Stimulated activated CD4-positive, alpha-beta T cell treated with anti-CD3 and anti-CD28 coated beads, Interleukin-12 subunit alpha, Interleukin-12 subunit beta, amount 100 ng/mL, for 24 hours (primary cell): ENCODE data around the gene APPL2.
A peak's percentile ranks its signal among the peaks of the same experiment; 100 is the strongest.

Experiments
- DNase-seq, 2 experiments: peaks; one replicate each; pipeline ENCODE4 v3.0.0-alpha.2; 2020; ENCODE audit warnings: low read depth in 2 of 2

Gene APPL2, protein sequence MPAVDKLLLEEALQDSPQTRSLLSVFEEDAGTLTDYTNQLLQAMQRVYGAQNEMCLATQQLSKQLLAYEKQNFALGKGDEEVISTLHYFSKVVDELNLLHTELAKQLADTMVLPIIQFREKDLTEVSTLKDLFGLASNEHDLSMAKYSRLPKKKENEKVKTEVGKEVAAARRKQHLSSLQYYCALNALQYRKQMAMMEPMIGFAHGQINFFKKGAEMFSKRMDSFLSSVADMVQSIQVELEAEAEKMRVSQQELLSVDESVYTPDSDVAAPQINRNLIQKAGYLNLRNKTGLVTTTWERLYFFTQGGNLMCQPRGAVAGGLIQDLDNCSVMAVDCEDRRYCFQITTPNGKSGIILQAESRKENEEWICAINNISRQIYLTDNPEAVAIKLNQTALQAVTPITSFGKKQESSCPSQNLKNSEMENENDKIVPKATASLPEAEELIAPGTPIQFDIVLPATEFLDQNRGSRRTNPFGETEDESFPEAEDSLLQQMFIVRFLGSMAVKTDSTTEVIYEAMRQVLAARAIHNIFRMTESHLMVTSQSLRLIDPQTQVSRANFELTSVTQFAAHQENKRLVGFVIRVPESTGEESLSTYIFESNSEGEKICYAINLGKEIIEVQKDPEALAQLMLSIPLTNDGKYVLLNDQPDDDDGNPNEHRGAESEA

GRCh38 chr12:105235732-105236476 is at the start of gene APPL2:
TSS of gene APPL2 (minus strand) at chr12:105236174. CDS start at chr12:105236012, 162 bp downstream.
- DNase-seq, result peak; percentile 71 to 76

DNA sequence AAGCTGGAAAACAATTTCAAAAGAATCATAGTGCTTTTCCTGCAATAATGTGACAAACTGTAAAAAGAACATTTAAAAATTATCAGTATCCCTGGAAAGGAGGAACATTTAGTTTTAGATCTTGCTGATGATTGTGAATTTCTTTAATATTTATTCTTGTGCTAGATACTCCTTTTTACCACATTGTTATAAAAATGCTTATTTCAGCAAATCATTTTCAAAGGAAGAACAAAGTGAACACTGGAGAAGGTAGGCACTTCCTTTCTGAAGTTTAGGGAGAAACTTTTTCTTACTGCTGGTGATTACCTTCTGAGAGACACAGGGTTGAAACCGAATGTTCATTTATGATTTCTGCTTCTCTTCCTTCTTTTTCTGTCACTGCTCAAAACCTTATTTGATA is 49.4 kb upstream of the APPL2 start:
- no peak for DNase-seq

DNA sequence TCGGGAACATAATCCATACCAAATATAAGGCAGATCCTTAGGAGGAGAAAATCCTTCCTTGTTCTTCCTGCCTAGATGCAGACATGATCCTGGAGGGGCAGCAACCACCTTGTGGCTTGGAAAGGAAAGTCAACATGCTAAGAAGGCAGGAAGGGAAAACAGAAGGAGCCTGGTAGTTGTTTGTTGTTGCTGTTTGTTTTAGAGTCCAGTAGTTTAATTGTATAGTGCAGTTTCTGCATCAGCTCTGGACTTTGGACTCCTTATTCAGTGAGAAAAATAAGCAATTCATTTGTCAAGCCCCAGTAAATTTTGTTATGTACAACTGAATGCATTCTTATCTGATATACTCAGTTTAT is 45.7 kb upstream of the APPL2 start:
- DNase-seq, result no peak

- DNase-seq, result no peak
Observed at GRCh38 chr12:105280966-105281693, 45.2 kb upstream of the APPL2 start.

DNA sequence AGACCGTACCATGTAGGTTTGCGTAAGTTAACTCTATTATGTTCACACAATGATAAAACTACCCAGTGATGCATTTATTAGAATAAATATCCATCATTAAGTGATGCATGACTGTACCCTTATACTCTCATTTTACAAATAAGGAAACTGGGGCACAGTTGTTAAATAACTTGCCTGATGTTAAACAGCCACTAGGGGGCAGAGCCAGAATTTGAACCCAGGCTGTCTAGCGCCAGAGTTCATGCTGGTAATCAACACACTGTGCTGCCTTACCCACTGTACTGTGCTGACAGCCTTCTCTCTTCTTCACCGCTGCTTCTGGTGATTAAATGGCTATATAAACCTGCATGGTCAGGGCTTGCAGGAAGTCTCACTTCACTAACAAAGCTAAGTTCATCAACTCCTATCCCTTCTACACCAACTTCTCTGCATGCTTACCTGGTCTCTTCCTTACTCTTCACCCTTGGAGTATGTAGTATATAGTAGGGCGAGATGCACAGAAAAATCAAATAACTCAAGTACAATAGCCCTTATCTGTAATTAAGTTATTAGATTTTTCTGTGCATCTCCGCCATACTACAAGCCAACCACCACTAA is 43.6 kb upstream of the APPL2 start:
- DNase-seq, result peak in 1 of 2 experiments; percentile 8

DNA sequence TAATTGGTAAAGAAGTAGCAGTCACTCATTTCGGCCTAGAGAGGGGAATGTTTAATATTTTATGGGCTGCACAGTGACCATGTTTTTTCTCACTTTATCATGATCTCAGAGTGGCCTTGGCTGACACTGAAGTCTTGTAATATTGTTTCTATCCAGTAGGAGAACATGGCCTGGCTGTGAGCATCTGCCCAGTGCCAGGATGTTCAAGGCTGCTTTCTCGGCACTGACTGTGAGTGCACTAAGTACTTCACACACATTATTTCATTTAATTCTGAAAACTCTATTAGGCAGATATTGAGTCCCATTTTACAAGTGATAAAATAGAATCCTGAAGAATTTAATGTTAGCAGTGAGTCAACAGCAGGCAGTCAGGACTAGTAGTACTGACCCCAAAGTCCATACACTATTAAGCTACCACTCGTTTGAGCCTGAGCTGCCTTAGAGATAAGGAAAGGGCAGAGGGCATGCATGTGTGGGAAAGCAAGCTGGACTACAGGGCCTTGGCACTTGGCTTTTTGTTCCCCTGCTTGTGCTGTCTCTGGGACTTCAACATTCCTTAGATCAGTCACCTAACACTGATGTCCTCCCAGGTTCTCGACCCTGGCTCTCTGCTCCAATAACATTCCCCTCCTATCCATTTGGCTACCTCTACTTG is 42.2 kb upstream of the APPL2 start:
- no peak for DNase-seq

- no peak for DNase-seq
Observed at GRCh38 chr12:105275997-105276733, 40.2 kb upstream of the APPL2 start.

DNA sequence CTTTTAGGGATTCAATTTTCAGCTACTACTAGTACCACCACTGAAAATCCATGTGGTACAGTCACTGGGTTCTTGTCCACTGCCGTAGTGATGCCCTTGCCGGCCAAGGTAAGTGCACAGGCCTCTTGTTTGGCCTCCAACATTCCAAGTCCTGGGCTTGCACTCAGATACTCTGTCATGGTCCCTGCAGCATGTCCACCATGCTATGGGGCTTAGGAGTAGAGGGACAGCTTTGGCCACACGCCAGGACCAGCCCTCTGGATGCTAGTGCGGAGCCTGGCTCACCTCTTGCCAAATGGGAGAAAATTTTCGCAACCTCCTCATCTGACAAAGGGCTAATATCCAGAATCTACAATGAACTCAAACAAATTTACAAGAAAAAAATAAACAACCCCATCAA is 38.6 kb upstream of the APPL2 start:
- DNase-seq, result no peak

- no peak for DNase-seq
Observed at GRCh38 chr12:105273601-105274000, 37.6 kb upstream of the APPL2 start.

- no peak for DNase-seq
Observed at GRCh38 chr12:105272814-105273416, 36.9 kb upstream of the APPL2 start.

DNA sequence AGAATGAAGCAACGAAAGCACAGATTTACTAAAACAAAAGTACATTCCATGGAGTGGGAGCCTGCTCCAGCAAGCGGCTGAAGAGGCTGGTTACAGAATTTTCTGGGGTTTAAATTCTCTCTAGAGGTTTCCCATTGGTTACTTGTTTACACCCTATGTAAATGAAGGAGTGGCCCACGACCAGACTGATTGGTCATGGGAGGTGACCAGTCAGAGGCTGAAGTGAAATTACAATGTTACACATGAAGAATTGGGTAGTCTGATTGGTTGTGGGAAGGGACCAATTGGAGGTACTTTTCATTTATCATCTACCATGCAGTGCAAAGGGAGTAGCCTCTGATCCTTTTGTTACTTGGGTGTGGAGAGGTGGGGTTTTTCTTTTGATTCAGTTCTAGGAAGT is 36.2 kb upstream of the APPL2 start:
- no peak for DNase-seq

DNA sequence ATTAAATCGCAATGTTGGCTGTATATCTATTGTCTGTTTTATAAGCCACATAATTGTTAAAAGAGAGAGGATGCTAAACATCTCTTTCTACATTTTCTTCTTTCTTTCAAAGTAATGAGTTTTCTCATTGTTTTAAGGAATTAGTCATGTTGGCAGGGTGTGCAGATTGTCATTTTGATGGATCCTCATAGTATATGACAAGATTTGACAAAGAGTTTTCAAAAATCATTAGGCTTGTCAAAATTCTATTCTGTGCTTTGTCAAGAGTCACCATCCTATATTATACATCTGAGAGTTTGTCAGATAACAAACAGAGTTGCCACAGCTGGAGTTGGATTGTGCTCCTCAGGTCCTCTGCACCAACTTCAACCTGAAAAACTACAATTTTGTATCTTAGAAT is 35.4 kb upstream of the APPL2 start:
- DNase-seq, result no peak

DNA sequence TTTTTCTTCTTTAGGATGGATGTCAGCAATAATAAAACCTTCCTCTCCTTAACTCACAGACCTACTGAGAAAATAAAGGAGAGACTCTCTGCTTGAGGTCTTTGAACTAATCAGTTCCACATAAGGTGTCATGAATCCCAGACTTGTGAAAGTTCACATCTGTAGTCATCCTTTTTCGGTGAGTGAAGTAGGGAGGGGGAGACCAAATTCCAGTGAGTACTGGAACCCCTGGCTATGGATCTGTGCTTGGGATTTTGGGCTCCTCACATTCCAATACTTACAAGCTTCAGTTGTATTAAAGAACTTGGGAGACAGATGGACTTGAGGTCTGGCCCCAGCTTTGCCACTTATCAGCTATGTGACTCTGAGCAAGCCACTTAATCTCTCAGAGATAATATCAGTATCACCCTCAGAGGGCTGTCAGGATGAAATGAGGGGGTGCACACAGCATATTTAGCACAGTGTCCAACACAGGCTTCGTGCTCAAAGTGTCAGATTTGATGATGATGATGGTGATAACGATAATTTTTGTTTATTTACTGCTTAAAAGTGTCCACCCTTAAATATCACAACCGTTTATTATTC is 34.8 kb upstream of the APPL2 start:
- no peak for DNase-seq

DNA sequence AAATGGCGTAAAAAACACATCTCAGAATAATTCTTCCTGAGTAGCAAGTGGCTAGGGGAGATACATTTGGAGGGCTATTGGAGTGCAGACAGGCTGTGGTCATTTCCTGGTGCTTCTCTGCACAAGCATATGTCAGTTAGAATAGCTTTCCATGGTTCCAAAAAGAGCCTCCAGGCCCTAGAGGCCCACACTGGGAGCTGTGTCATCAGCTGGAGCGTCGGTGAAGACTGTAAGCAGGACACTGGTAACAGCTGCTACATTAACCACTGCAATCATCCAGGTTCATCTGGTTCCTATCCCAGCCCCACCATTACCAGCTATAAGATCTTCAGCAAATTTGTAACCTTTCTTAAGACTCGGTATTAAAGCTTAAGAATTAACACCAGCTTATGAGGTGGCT is 31.7 kb upstream of the APPL2 start:
- no peak for DNase-seq

- DNase-seq, result no peak
Observed at GRCh38 chr12:105264771-105265170, 28.8 kb upstream of the APPL2 start.

DNA sequence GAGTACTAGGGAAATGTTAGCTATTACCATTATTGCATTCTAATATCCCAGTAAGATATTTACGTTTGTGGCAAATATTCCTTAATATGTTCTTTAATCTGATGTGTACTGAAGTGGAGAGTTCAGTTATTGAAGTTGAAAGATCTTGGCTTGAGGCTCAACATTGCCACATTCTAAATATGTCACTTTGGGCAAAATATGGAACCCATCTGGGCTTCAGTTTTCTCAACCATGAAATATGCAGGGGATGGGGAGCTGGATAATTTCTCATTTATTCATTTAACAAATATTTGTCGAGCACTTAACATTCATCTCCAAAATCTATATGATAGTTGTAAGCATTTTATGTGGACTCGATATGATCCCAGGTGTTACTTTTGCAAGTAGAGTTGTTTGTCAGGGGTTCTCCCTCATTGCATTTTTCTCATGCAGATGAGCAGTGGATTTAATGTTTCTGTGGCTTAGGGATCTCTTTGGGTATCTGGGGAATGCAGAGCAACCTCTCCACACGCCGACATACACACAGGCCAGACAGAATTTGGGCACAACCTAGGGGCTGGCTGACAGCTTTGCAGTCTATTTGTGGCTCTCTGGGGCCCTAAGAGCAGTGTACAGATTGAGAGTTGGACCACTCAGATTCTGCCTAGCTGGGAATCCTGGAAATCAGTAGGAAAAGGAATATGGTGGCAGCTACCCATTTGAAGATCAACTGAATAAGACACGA is 26.6 kb upstream of the APPL2 start:
- DNase-seq, result no peak

DNA sequence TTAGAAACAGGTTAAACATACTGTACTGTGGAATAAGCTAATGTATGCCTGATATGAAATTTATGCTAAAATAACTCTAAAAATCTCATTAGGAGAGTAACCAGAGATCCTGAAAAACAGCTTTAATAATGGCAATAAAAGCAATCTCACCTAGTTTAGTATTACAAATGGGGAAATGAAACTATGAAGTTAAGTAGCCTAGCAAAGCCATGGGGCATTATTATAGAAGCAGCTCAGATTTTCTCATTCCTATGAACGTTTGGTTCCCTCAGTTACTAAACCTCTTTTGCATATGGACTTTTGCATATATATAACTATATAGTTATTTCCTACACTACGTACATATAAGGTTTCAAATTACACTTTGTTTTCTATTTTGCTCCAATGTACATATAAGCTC is 25.0 kb upstream of the APPL2 start:
- no peak for DNase-seq

GRCh38 chr12:105259226-105259625 is 23.3 kb upstream of the APPL2 start:
- no peak for DNase-seq

DNA sequence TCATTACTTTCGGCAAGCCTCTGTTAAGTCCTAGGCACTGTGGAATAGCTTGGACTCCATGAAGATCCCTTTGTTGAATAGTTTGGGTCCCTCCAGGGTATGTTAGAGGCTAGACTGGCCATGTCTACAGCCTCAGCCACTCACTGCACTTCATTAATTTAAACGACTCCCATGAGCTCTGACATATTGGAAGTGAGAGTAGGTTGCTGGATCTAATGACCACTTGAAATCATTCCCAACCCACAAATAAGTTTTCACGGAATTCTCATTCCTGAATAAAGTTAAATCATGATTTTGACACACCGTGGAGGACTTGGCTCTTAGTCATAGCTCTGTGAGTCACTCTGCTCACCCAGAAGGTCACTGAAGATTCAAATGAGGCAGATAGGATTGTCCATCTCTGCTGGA is 21.4 kb upstream of the APPL2 start:
- no peak for DNase-seq
